AG10803 (cell line): ENCODE data around the gene LCE3E.

ENCODE experiments used
- DNase-seq: peaks from one replicate; pipeline ENCODE4 v3.0.0; 2010; ENCODE audit warnings: low read depth
- H3K4me3 ChIP-seq: 2 replicates; pipeline ENCODE4 v1.5.1; 2011; ENCODE audit warnings: mild to moderate bottlenecking, low read length, control low read depth
- TF ChIP-seq, protein P1 (sequence below): conservative IDR thresholded peaks from 2 replicates; pipeline ENCODE4 v1.5.1; 2011; ENCODE audit warnings: mild to moderate bottlenecking, low read length, control low read depth, inconsistent platforms

Gene LCE3E

DNA sequence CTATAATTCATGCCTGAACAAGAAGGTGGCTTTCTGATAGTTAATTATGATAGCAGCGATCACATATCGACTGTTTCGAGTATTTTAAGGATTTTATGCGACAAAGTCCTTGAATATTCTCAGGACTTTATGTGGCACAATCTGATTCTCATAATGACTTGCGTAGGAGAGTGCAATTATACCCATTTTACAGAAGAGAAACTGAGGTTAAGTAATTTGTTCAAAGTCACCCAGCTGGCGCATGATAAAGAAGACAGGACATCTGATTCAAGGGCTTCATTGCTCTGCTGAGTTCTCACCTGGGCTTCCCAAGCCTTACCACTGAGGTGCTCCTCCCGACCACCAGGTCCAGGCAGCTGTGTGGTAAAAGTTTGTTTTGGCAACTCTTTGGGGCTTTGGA, 50.5 kb downstream of the LCE3E start:
- no peak overlapping the region for H3K4me3 ChIP-seq
- no peak for DNase-seq
- TF ChIP-seq, protein P1, sequence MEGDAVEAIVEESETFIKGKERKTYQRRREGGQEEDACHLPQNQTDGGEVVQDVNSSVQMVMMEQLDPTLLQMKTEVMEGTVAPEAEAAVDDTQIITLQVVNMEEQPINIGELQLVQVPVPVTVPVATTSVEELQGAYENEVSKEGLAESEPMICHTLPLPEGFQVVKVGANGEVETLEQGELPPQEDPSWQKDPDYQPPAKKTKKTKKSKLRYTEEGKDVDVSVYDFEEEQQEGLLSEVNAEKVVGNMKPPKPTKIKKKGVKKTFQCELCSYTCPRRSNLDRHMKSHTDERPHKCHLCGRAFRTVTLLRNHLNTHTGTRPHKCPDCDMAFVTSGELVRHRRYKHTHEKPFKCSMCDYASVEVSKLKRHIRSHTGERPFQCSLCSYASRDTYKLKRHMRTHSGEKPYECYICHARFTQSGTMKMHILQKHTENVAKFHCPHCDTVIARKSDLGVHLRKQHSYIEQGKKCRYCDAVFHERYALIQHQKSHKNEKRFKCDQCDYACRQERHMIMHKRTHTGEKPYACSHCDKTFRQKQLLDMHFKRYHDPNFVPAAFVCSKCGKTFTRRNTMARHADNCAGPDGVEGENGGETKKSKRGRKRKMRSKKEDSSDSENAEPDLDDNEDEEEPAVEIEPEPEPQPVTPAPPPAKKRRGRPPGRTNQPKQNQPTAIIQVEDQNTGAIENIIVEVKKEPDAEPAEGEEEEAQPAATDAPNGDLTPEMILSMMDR = no peak
